GM23248 (cell line): Measurements from ENCODE around the gene DYNLT1.

ENCODE experiments used
- EZH2 ChIP-seq: fragments of 200-600 bp; sonication (generic); IDR thresholded peaks from 2 replicates; pipeline ENCODE4 v1.6.1; 2018; ENCODE audit warnings: antibody characterized with exemption, mild to moderate bottlenecking; ENCODE audit not compliant: insufficient read depth, poor library complexity, severe bottlenecking
- EZH2phosphoT487 ChIP-seq: fragments of 200-600 bp; sonication (generic); IDR thresholded peaks from 2 replicates; pipeline ENCODE4 v1.6.1; 2018; ENCODE audit warnings: antibody characterized with exemption, moderate library complexity, mild to moderate bottlenecking, low read depth; ENCODE audit not compliant: insufficient read depth

DNA sequence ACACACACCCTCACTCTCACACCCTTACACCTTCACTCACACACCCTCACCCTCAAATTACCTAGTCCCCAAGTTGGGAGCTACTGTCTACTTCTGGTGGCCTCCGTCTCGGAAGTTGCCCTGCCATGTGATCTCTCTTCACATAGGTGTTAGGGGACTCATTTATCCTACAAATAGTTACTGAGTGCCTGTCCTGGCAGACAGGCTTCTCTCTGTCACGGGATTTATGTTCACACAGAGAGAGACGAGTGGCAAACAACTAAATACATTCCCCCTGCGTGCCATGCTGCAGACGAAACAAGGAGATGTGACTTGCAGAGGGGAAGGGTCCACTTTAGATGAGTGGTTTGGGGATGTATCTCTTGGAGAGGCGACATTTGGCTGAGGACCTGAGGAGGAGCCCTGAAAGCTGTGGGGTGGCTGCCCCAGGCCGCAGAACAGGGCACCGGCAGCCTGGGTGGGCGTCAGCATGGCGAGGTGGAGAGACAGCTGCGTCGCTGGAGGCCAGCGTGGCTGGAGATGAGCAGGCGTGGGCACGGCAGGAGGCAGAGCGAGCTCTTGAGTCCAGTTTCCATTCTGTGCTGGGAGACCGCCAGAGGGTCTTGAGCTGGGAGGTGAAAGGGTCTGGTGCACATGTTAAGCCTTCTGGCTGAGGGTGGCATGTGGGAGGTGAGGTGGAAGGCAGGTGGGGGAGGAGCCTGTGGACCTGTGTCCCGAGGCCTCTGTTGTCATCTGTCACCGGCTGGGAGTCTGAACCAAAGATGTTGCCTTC lies 17.2 kb downstream of the DYNLT1 start:
- TF ChIP-seq EZH2phosphoT487 (no peak), EZH2 (no peak)
